ENCODE measurements around the gene RPS14. TPM values are rescaled to one million over a fixed set of nuclear protein-coding genes. Genes with fewer than 3 reads are reported as not detected.
"Not testable (repeated sequence)": the region's sequence is repeated elsewhere in the genome, so short reads cannot be mapped to it uniquely, and the experiment has no call there.

The RPS14 gene
- polyA plus RNA-seq, 1 of the 3 experiments (the other 2 are of a cell fraction) = 10,227 TPM

DNA sequence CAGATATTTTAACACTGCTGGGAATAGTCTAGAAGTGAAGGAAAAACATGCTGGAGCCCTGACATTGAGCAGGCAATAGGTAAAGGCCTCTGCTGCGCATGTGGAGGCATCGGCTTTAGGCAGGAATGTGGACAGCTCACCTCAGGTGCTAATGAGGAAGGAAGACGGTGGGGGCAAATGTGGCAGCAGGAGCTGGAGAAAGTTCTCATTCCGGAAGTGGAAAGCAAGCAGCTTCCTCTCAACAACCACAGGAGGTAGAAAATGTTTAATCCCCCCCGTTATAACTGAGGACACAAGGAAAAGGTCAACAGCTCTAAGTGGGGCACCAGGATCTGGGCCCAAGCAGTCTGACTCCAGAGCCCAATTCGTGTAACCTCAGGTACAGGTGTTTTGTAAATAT, 7.6 kb upstream of the RPS14 start:
- no peaks in the 10 kb centered on the region for H3K27me3 ChIP-seq (ENCODE audit: insufficient read depth)
- H3K27ac ChIP-seq (ENCODE audit: low read depth in 2 of 2, low read length in 1 of 2) = no peak overlapping the region
- no peak for DNase-seq
- no peaks in the 10 kb centered on the region for H4K20me1 ChIP-seq (ENCODE audit: insufficient read depth)
- no peak overlapping the region for H3K9ac ChIP-seq
- no peak overlapping the region for H3K4me2 ChIP-seq
- H3K4me1 ChIP-seq (ENCODE audit: control insufficient read depth in 1 of 2, insufficient read depth in 2 of 2, low read depth in 1 of 2, low read length in 1 of 2) = peaks cover 0 to 8% of the 10 kb centered on the region in 2 experiments; a peak in 2 of 4 replicates
- no peaks in the 10 kb centered on the region for H3K9me2 ChIP-seq
- no peaks in the 10 kb centered on the region for H3K9me3 ChIP-seq
- no peak overlapping the region for H2AFZ ChIP-seq (ENCODE audit: low read depth)
- H3K4me3 ChIP-seq (ENCODE audit: low read depth in 2 of 2, low read length in 1 of 2) = no peak overlapping the region
- TF ChIP-seq SIN3A (IDR thresholded peaks at IDR 0.05; ENCODE audit: borderline replicate concordance, low read depth, low read length) = no peak
- TF ChIP-seq FOXM1 (IDR thresholded peaks at IDR 0.05; ENCODE audit: low read depth) = no peak
- no peak for TF ChIP-seq JUND (IDR thresholded peaks at IDR 0.05)
- TF ChIP-seq TCF12 (IDR thresholded peaks at IDR 0.05) = no peak
- no peak for TF ChIP-seq REST (IDR thresholded peaks at IDR 0.05; ENCODE audit: low read depth, low read length)
- TF ChIP-seq NRF1 (IDR thresholded peaks at IDR 0.05; ENCODE audit: low read depth, low read length) = no peak
- no peak for TF ChIP-seq ELF1 (IDR thresholded peaks at IDR 0.05)
- TF ChIP-seq, protein P1, sequence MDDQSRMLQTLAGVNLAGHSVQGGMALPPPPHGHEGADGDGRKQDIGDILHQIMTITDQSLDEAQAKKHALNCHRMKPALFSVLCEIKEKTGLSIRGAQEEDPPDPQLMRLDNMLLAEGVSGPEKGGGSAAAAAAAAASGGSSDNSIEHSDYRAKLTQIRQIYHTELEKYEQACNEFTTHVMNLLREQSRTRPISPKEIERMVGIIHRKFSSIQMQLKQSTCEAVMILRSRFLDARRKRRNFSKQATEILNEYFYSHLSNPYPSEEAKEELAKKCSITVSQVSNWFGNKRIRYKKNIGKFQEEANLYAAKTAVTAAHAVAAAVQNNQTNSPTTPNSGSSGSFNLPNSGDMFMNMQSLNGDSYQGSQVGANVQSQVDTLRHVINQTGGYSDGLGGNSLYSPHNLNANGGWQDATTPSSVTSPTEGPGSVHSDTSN (IDR thresholded peaks at IDR 0.05) = no peak
- 88% methylated on average over 6 of the region's 6 CpGs for WGBS (ENCODE audit: low lambda C conversion rate)
- H3K79me2 ChIP-seq (ENCODE audit: insufficient read depth) = no peaks in the 10 kb centered on the region
- no peaks in the 10 kb centered on the region for H3K36me3 ChIP-seq (replicated peaks in 1 of 2; ENCODE audit: control insufficient read depth in 1 of 2, insufficient read depth in 2 of 2, low read length in 1 of 2)
- ChIA-PET POLR2A (no interaction called here), CTCF (interaction anchor here (0.7 to 8.1 kb wide), 7 partner anchors 67 to 390 kb away, joined by 3 to 83 read pairs (median 12); partner anchors contain the start of genes IRGM and SMIM3)
- no peaks in the 10 kb centered on the region for H3F3A ChIP-seq (replicated peaks; ENCODE audit: insufficient read depth)

- Histone ChIP-seq H3K9ac (no peak overlapping the region), H3F3A (replicated peaks; ENCODE audit: insufficient read depth) (no peaks in the 10 kb centered on the region), H3K9me2 (no peaks in the 10 kb centered on the region), H3K36me3 (replicated peaks in 1 of 2; ENCODE audit: control insufficient read depth in 1 of 2, insufficient read depth in 2 of 2, low read length in 1 of 2) (no peaks in the 10 kb centered on the region), H3K4me2 (no peak overlapping the region), H3K4me3 (ENCODE audit: low read depth in 2 of 2, low read length in 1 of 2) (no peak overlapping the region), H3K27me3 (ENCODE audit: insufficient read depth) (no peaks in the 10 kb centered on the region), H3K9me3 (peaks cover 6% of the 10 kb centered on the region; the same call in 1 of the 2 replicates), H3K4me1 (ENCODE audit: control insufficient read depth in 1 of 2, insufficient read depth in 2 of 2, low read depth in 1 of 2, low read length in 1 of 2) (peaks cover 0 to 4% of the 10 kb centered on the region in 2 experiments; a peak in 2 of 4 replicates), H3K27ac (ENCODE audit: low read depth in 2 of 2, low read length in 1 of 2) (no peak overlapping the region), H4K20me1 (ENCODE audit: insufficient read depth) (no peaks in the 10 kb centered on the region), H3K79me2 (ENCODE audit: insufficient read depth) (no peaks in the 10 kb centered on the region), H2AFZ (ENCODE audit: low read depth) (no peak overlapping the region)
- 88% methylated on average over 9 of the region's 9 CpGs for WGBS (ENCODE audit: low lambda C conversion rate)
- POLR2A ChIA-PET = no interaction called here
- CTCF ChIA-PET = interaction anchor here (0.6 to 7.4 kb wide), 5 partner anchors 10 to 392 kb away, joined by 3 to 83 read pairs (median 8); partner anchors contain the start of gene IRGM
- no peak for TF ChIP-seq TAF1 (IDR thresholded peaks at IDR 0.05; ENCODE audit: borderline replicate concordance, low read depth, low read length)
- no peak for TF ChIP-seq CHD2 (IDR thresholded peaks at IDR 0.05; ENCODE audit: low read length, partially characterized antibody)
- TF ChIP-seq, protein P1 (IDR thresholded peaks at IDR 0.05) = no peak
- TF ChIP-seq RCOR1 (IDR thresholded peaks at IDR 0.05; ENCODE audit: low read length) = no peak
- TF ChIP-seq RAD21 (IDR thresholded peaks at IDR 0.05; ENCODE audit: low read length) = no peak
- TF ChIP-seq EP300 (IDR thresholded peaks at IDR 0.05; ENCODE audit: borderline replicate concordance in 1 of 2, low read depth in 1 of 2, low read length in 1 of 2) = no peak
- DNase-seq = no peak
Observed at GRCh38 chr5:150454492-150455229, 5.1 kb upstream of the RPS14 start.

- H3F3A ChIP-seq (replicated peaks; ENCODE audit: insufficient read depth); H3K27me3 ChIP-seq (ENCODE audit: insufficient read depth); CTCF ChIA-PET; POLR2A ChIA-PET; H3K4me1 ChIP-seq (ENCODE audit: control insufficient read depth in 1 of 2, insufficient read depth in 2 of 2, low read depth in 1 of 2, low read length in 1 of 2); H3K79me2 ChIP-seq (ENCODE audit: insufficient read depth); H4K20me1 ChIP-seq (ENCODE audit: insufficient read depth); H2AFZ ChIP-seq (ENCODE audit: low read depth); H3K9me2 ChIP-seq; H3K4me3 ChIP-seq (ENCODE audit: low read depth in 2 of 2, low read length in 1 of 2); H3K9ac ChIP-seq; H3K27ac ChIP-seq (ENCODE audit: low read depth in 2 of 2, low read length in 1 of 2); H3K36me3 ChIP-seq (replicated peaks in 1 of 2; ENCODE audit: control insufficient read depth in 1 of 2, insufficient read depth in 2 of 2, low read length in 1 of 2); DNase-seq; H3K4me2 ChIP-seq; H3K9me3 ChIP-seq: not testable (repeated sequence)
- 78% methylated on average over 8 of the region's 8 CpGs for WGBS (ENCODE audit: low lambda C conversion rate)
Observed at GRCh38 chr5:150454027-150454426, 4.5 kb upstream of the RPS14 start.

Data from SK-N-SH (cell line).